ENCODE data around the gene C1orf105.
"Not testable (repeated sequence)": the region's sequence is repeated elsewhere in the genome, so short reads cannot be mapped to it uniquely, and the experiment has no call there.

C1orf105 gene

GRCh38 chr1:172425339-172425738, 4.9 kb downstream of the C1orf105 start:
- DNase-seq (ENCODE audit: low read depth in 2 of 3, low spot score in 1 of 3) = no peak

- no peak for DNase-seq (ENCODE audit: low read depth in 2 of 3, low spot score in 1 of 3)
Observed at GRCh38 chr1:172427191-172427590, 6.7 kb downstream of the C1orf105 start.

DNA sequence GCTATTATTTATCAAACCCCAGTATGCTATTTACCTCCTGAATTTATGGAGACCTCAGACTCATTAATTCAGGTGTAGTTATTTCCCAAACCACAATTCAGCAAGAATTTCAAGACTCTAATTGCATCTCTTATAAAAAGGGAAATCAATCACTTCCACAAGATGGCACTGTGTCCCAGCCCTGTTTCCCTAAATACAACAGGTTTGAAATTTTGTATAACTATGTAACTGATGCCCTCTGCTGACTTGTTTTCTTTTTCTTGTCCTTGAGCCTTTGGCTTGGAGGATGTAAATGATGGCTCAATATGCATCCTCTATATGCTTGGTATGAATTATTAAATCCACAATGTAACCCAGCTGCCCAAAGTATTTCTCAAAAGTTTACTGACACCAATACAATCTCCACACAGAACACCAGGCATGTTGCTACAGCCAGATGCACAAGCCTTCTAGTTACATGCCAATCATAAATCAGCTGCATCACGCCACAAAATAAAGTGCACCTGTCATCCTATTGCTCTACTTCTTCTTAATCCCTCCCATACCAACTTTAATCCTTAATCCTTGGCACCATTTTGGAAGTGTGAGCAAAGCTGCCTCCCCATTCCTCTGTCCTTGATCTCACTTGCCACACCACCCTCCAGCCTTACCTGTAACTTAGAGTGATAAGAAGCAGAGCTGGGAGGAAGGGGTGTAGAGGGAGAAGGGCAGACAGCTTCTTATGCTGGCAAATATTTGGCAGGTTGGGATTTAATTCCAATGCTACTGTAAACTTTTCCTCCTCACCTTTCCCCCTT, 9.0 kb downstream of the C1orf105 start:
- DNase-seq (ENCODE audit: low read depth in 2 of 3, low spot score in 1 of 3) = peak in 2 of 3 donors; percentile 25 to 43

GRCh38 chr1:172430128-172430454, 9.6 kb downstream of the C1orf105 start:
- no peak for DNase-seq (ENCODE audit: low read depth in 2 of 3, low spot score in 1 of 3)

- no peak for DNase-seq (ENCODE audit: low read depth in 2 of 3, low spot score in 1 of 3)
Observed at GRCh38 chr1:172431204-172431603, 10.7 kb downstream of the C1orf105 start.

GRCh38 chr1:172431721-172432192, 11.3 kb downstream of the C1orf105 start:
- no peak for DNase-seq (ENCODE audit: low read depth in 2 of 3, low spot score in 1 of 3)

- DNase-seq (ENCODE audit: low read depth in 2 of 3, low spot score in 1 of 3) = not testable (repeated sequence)
Observed at GRCh38 chr1:172437183-172437582, 16.7 kb downstream of the C1orf105 start.

- DNase-seq (ENCODE audit: low read depth in 2 of 3, low spot score in 1 of 3) = no peak
Observed at GRCh38 chr1:172442404-172442803, 21.9 kb downstream of the C1orf105 start.

GRCh38 chr1:172442843-172443565, 22.5 kb downstream of the C1orf105 start:
- DNase-seq (ENCODE audit: low read depth in 2 of 3, low spot score in 1 of 3) = no peak

GRCh38 chr1:172443666-172444453, 23.4 kb downstream of the C1orf105 start, which contains the start of gene PIGC:
Gene PIGC (minus strand): TSS chr1:172444069. CDS start chr1:172442622, 1,447 bp downstream.
- peak; percentile 87 to 94 (median 91) for DNase-seq (ENCODE audit: low read depth in 2 of 3, low spot score in 1 of 3)

DNA sequence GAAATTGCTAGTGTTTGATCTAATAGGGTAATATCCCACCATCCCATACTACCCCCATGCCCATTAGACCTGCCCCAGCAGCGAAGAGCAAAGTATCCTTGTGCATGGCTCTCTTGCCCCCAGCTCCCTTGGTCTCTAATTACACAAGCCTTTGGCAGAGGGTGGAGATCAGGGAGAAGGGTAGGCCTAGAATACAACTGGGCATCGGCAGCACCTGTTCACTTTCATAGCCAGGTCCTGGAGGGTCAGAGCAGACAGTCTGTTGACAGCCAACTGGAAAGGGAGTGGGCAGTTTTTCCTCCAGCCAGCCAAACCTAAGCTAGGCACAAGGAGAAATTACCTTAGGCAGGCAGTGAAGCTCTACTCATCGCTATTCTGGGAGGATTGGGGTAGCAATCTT, 26.1 kb downstream of the C1orf105 start:
- no peak for DNase-seq (ENCODE audit: low read depth in 2 of 3, low spot score in 1 of 3)

- no peak for DNase-seq (ENCODE audit: low read depth in 2 of 3, low spot score in 1 of 3)
Observed at GRCh38 chr1:172447641-172448040, 27.2 kb downstream of the C1orf105 start.

- DNase-seq (ENCODE audit: low read depth in 2 of 3, low spot score in 1 of 3) = no peak
Observed at GRCh38 chr1:172448995-172449584, 28.6 kb downstream of the C1orf105 start.

DNA sequence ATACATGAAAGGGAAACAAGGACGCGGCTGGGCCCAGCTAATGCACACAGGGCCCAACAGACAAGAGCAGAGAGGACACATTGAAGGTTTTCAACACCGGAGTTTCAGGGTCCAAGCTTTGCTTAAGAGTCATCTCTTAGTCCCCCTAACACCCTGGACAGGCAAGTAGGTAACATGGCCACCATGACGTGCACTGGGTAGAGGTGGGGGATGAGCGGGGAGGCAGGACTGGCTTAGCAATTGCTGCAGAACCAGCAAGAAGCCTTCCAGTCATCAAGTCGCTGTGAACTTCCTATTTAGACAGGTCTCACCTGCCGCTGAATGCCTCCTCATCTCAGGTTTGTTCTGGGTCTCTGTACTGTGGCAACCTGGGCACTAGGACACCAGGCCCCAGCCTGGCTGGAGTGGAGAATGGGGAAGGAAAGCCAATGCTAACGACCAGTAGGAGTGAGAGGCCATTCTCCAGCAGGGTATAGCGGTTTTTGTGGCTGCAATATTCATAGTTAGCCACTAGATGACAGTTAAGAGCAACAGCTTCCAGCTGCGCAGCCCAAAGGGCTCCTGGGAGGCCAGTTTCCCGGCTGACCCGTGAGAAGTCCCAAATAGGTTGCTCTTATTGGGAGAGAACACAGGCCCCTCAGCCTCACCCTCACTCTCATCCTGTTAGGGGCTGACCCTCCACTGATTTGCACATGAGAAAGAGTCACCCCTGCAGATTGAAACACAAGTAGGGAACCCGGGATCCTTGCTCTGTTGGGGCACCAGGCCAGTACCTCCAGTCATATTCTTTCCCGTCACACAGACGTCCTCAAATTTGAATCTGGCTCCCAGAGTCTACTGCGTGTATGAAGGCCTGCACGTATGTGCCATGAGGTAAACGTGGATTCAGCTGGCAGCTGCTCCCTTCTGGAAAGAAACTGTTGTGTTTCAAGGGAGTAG, 29.4 kb downstream of the C1orf105 start:
- peak in 1 of 3 donors; percentile 35 for DNase-seq (ENCODE audit: low read depth in 2 of 3, low spot score in 1 of 3)

DNA sequence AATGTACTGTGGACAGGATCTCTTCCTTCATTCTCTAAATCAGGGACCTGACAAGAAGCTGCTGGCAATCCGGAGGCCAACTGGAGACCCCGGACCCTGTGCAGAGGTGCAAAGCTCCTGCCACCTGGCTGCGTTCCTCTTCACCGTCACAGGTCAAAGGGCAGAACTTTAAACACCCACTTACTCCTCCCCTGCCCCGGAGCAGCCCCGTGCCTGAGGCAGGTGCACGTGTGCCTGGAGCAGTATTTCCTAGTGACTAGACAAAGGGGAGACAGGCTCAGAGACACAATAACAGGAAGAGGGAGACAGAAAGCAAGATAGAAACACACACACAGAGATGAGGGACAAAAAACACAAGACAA, 30.0 kb downstream of the C1orf105 start:
- no peak for DNase-seq (ENCODE audit: low read depth in 2 of 3, low spot score in 1 of 3)

DNA sequence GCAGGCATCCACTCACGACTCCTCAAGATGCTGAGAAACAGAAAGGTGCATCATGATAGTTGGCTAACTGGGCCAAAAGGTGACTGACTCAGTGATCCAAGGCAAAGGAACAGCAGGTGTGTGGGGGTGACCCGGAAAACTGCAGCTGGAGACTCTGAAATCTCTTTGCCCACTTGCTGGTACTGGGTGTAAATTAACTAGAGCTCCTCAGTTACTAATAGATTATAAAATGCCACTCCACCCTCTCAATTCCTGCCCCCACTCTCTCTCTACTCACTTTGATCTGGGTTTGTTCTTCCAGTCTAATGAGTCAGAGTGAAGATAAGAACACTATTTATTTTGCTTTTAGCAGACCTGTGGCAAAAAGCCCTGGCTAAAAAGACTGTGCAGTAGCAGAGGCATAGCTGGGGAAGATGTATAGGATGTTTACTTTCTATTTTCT, 30.5 kb downstream of the C1orf105 start:
- DNase-seq (ENCODE audit: low read depth in 2 of 3, low spot score in 1 of 3) = no peak

DNA sequence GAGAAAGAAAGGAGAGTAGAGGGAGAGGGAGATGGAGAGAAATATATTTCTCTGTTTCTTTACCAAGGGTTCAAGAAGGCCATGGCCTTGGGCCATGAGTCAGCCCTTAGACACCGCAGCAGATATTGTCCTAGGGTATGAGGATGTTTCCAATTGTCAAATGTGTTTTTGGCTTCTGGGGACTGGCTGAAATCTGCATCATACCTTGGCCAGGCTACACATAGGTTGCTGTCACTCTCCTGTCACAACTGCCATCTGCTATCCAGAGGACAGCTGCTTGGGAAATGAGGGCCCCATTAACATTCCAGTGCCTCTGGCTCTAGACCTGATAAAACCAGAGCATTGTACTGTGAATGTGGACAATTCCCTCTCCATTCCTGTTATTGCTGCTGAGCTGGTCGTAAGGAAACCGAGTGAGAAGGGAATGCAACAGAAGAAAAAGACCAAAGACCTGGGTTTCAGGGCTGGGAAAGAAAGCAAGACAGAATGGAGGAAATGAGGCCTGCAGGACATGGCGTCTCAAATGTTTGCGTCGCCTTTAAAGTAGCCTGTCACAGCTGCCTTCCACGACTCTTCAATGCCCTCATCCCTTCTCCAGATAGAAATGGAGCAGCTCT, 32.2 kb downstream of the C1orf105 start:
- DNase-seq (ENCODE audit: low read depth in 2 of 3, low spot score in 1 of 3) = no peak

DNA sequence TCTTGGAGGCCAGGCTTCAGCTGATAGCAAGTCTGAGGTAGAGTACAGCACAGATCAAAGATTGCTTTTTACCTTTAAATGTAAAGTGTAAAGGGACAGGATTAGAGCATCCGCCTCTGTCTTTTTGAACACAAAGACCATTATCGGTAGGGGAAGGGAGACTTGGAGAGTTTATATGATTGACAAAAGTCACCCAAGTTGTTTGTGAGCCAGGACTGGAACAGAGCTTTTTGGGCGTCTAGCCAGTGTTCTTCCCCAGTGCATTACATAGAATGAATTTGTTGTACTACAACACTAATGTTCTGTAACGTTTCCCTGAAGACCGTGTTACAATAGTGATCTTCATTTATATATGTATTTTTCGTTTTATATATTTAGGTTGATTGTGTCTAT, 32.7 kb downstream of the C1orf105 start:
- no peak for DNase-seq (ENCODE audit: low read depth in 2 of 3, low spot score in 1 of 3)

DNA sequence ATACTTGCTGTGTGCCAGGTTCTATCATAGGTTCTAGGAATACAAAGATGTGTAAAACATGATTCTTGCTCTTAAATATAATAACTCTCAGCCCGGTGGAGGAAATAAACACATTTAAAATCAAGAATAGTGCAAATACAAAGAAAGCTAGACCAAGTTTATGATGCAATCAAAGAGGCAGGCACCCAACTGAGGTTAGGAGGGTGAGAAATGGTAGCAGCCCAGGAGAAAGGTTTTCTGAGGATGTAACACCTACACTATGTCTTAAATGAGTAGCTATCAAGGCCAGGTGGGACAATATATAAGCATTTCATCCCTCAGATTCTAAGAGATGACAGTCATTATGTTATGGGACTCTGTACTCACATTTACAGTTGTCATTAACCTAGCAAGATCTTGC, 33.1 kb downstream of the C1orf105 start:
- no peak for DNase-seq (ENCODE audit: low read depth in 2 of 3, low spot score in 1 of 3)

- no peak for DNase-seq (ENCODE audit: low read depth in 2 of 3, low spot score in 1 of 3)
Observed at GRCh38 chr1:172455451-172455850, 35.0 kb downstream of the C1orf105 start.
